GM21423 (cell line): Measurements from ENCODE around the gene CYP2D6.
"Not testable (repeated sequence)": the region's sequence is repeated elsewhere in the genome, so short reads cannot be mapped to it uniquely, and the experiment has no call there.

ENCODE experiments used
- ATAC-seq: cut with Tn5 transposase; IDR thresholded peaks from one replicate; pipeline ENCODE4 v1.9.1; 2021; ENCODE audit warnings: mild to moderate bottlenecking, moderate library complexity; ENCODE audit not compliant: unreplicated experiment

The CYP2D6 gene

DNA sequence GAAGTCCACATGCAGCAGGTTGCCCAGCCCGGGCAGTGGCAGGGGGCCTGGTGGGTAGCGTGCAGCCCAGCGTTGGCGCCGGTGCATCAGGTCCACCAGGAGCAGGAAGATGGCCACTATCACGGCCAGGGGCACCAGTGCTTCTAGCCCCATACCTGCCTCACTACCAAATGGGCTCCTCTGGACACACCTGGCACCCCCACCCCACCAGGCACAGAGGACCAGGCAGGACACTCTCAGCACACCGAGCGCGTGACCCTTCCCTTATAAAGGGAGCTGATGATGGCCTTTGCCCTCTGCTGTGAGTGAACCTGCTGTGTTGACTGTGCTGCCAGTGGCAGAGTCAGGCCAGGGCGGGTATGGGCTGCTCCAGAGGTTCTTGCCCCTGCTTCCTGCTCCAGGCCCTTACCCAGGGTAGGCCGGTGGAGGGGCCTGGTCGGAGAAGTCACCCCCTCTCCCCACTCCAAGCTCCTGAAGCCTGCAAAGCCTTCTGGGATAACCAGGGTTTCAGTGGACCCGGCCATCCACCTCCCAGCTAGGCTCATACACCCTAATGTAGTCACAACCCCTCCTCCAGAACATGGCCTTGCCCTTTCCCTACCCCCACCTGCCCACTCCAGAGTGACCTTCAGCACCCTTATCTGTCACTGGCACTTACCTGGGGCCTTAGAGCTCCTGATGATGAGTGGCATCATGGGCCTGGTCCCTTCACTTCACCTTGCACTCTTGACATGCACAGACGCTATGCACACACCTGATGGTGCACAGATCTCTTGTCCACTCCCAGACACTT, at the start of gene CYP2D6:
Gene CYP2D6 (minus strand): TSS at position 172 of the 793 bp plus-strand sequence. CDS start 19 bp downstream, at position 153.
- not testable (repeated sequence) for ATAC-seq

- ATAC-seq: no peak
These were observed 49.0 kb upstream of the CYP2D6 start for GRCh38 chr22:42179616-42180015.

GRCh38 chr22:42178910-42179519, 48.4 kb upstream of the CYP2D6 start:
- ATAC-seq: no peak

- no peak for ATAC-seq
These were observed 47.3 kb upstream of the CYP2D6 start for GRCh38 chr22:42177891-42178336.

DNA sequence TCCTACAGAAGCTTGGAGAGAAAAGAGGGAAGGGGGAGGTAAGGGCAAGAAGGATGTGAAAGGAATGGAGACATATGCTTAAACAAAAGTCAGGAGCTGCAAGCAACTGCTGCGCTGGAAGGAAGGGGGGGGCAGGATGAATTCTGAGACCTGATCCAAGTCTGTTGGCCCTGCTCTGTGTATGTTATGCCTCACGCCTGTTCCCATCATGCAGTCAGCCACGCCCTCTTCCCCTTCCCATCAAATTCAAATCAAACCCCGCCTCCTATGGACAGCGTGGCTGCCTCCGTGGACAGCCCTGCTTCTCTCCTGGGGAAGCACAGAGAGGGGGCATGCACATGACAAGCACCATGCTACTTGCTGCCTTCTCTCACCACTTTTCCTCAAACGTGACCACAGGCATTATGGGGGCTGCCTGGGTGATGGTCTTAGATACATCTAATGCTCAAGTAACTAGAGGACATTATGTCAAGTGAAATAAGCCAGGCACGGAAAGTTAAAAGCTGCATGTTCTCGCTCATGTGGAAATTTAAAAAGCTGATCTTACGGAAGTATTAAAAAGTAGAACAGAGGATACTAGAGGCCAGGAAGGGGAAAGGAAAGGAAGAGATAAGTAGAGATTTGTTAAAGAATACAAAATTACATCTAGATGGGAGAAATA, 45.8 kb upstream of the CYP2D6 start:
- ATAC-seq: no peak

- no peak for ATAC-seq
These were observed 43.5 kb upstream of the CYP2D6 start for GRCh38 chr22:42174062-42174461.

DNA sequence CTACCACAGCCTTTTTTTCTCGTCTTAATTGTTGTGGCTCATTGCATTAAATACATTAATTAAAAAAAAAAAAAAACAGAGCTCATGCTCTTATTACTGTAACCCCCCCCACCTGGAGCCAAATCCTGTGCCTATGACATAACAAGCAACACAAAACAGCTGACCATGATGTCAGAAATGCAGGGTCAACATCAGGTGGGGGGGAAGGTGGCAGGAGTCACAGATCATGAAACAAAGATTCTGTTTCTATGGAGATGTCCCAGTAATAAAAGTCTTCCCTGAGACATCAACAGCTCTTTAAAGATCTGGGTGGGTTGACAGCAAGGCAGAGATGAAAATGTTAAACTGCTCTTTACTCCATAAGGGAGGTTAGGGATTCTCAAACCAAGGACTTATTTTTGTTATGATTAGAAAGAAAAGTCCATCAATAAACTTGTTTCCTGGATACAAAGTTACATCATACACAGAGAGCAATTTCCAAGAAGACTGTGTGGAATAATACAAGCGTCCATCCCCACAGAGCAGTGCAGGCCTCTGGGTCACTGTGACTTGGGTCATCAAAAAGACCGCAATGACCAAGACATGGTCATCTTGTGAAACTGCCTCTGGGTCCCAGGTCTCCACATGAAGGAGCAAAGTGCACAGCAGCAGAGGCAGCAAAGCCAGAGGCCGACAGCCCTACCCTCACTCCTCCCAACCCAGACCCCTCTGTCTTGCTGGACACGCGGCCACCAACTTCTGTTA, 42.7 kb upstream of the CYP2D6 start:
- no peak for ATAC-seq

- no peak for ATAC-seq
These were observed 42.2 kb upstream of the CYP2D6 start for GRCh38 chr22:42172773-42173172.

DNA sequence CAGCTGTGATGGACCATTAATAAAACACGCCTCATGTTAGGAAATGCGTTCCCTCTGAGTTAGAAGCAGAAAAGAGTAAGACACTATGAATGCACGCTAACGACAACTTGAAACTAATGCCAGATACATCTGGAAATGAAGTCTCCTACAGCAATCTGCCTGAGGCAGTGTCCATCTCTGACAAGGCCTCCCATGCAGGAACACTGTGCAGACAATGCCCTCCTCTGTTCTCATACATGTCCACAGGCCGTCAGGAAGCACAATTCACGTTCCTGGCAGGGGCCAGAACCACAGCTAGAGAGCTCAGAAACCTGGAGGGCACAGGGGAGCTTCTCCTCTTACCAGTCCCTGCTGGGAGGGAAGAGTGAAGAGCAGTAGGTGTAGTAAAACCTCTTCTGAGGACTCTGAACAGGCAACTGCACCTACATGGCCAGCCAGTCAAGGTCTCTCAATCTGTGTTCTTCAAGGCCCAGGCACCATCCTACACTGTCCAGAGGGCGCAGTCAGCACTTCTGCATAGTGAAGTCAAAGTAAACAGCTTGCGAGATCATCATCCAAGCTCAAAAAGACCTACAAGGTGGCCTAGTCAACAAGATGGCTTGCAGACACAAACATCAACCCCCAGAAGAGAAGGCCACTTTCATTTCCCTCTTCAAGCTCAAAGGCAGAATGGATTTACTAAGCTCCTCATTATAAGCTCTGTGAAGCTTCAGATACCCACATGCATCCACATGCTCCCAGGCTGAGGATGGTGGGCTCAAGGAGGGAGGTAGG, 41.5 kb upstream of the CYP2D6 start:
- ATAC-seq: no peak

DNA sequence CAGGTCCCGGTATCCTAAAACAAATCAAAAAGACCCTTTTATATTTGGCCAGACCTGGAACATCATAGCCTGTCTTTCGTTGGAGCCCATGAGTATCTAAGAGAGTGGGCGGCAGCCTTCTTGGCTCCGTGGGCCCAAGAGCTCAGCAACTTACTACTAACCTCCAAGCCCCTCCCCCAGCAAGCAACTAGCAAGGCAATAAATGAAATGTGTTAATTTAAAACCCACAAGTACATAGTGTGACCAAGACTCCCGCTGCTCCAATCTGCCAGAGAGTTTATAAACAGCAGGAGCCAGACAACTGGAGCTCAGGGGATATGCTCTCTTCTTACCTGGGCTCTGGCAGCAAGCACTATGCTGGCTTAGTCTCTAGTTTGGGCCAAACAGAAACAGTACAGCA, 40.8 kb upstream of the CYP2D6 start:
- no peak for ATAC-seq

- no peak for ATAC-seq
These were observed 40.3 kb upstream of the CYP2D6 start for GRCh38 chr22:42170946-42171345.

DNA sequence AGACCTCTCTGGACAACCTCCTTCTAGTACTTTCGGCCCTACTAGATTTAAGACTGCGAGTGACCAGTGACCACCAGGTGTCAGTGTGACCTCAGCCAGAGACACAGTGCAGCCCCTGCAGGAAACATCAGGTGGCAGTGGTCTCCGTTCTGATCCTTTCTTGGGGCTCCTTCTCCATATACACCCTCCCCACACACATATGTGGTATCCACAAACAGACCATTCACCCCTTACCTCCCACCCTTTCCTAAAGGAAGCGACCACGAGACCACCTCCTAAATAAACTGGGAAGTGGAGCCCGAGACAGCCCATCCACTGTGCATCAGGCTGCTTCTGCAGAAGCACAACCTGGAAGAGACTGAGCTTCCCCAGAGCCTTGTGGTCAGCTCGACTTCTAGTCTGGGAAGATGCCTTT, 38.5 kb upstream of the CYP2D6 start:
- no peak for ATAC-seq

GRCh38 chr22:42168476-42168875, 37.9 kb upstream of the CYP2D6 start:
- no peak for ATAC-seq

GRCh38 chr22:42167066-42167465, 36.5 kb upstream of the CYP2D6 start:
- no peak for ATAC-seq

- ATAC-seq: no peak
These were observed 34.3 kb upstream of the CYP2D6 start for GRCh38 chr22:42164901-42165300.

DNA sequence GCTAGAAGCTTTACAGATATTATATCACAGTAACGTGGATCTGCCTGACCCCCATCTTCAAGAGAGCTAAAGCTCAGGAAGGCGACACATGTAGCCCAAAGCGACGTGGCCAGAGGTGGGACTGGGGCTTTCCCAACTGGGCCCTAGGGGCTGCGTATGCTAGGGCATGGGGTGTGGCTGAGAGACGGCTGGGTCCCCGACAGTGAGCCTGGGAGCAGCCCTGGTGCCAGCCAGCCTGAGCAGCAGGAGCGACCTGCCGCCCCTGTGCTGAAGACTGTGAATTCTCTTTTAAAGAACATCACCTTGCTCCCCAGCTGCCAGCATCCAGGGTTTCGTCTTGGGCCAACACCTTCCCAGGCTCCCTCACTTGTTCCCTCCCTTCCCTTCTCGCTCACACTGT, 32.9 kb upstream of the CYP2D6 start:
- ATAC-seq: no peak

- ATAC-seq: no peak
These were observed 32.3 kb upstream of the CYP2D6 start for GRCh38 chr22:42162728-42163489.

- no peak for ATAC-seq
These were observed 30.5 kb upstream of the CYP2D6 start for GRCh38 chr22:42160830-42161696.

DNA sequence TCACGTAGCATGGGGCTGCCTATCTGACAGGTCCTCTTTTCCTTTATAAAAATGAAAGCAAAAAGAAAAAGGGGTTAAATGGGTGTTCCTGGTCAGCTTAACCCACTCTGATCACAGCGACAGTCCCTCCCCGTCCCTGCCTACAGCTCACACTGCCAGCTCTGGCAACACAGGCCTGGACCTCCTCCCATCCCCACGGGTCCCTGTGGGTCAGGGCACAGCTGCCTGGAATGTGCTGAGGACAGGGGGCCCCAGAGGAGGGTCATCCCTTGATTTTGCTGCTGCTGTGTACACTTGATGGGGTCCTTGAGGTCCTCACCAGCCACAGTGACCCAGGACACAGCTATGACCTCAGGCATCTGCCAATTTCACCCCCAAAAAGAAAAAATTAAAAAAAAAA, 29.6 kb upstream of the CYP2D6 start:
- no peak for ATAC-seq
